ENCODE data around the gene PDK2. TPM values are rescaled to one million over a fixed set of nuclear protein-coding genes. Genes with fewer than 3 reads are reported as not detected.

The PDK2 gene
- total RNA-seq, 4 donors from 2014 or later = 111 to 335 (median 124) TPM

DNA sequence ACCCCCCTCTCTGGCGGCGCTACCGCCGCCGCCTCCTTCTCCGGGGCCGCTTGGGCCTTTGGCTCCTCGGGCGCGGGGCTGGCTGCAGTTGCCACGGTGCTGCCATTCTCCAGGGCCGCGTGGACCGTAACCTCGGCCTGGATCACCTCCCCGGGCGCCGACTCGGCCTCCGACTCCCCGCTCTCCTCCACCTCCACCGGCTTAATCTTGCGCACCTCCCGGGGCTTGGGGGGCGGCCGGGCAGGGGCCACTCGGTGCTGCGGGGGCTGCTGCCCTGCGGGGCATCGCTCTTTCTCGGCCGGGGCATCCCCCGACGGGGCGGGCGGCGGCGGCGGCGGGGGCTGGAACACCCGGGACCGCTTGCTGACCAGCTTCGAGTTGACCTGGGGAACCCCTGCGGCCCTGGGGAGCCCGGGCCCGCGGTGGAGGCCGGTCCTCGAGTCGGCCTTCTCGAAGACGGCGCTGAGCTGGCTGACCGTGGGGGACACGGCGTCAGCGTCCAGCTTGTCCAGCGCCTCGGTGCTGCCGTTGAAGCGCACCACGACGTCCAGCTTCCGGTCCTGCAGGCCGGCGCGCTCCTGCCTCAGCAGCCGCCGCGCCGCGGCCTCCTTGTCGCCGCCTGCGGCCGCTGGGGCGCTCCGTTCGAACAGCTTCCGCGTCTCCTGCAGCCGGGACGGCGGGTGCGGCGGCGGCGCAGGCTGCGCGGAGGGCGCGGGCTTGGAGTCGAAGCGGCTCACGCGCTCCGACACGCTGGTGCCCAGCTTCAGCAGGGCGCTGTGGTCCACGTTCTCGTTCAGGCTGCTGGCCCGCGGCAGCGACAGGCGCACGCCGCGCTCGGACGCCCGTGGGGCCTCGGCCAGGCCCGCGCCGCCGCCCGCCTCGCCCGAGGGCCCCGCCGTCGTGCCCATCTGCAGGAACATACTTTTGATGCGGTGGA is 54.5 kb downstream of the PDK2 start:
- Histone ChIP-seq H3K27ac (peak overlapping the region; percentile 85 to 93 (median 91)), H3K36me3 (no peaks in the 10 kb centered on the region), H3K27me3 (no peaks in the 10 kb centered on the region), H3K4me1 (peaks cover 64 to 67% of the 10 kb centered on the region in 2 donors), H3K9me3 (no peaks in the 10 kb centered on the region), H3K4me3 (peak overlapping the region; percentile 76 to 95 (median 84))
- peak; percentile 15 to 21 for ATAC-seq
- in situ Hi-C loops (cut with MboI; ENCODE audit: low sequenced_read_pairs in 4 of 4) = no loop called here
- intact Hi-C loops (cut with DNase I; ENCODE audit: low total_unique reads) = loop anchor here (5.0 kb wide), 1 partner anchor 37 kb away; no protein-coding TSS in a partner anchor
- TF ChIP-seq CTCF (IDR thresholded peaks at IDR 0.05 in 4 of 5, conservative IDR thresholded peaks at IDR 0.05 in 1 of 5) = peak in 1 of 5 experiments; percentile 36
- TF ChIP-seq POLR2A (IDR thresholded peaks at IDR 0.05) = peak; percentile 12
- DNase-seq = peak in 1 of 2 donors; percentile 48

- H3K4me3 ChIP-seq = peak within 1 kb of the TSS; percentile 76 to 95 (median 84)
- peak; percentile 21 to 22 for ATAC-seq
- H3K36me3 ChIP-seq = no peaks in the 10 kb centered on the region
- intact Hi-C loops (cut with DNase I; ENCODE audit: low total_unique reads) (no loop called here), in situ Hi-C loops (cut with MboI; ENCODE audit: low sequenced_read_pairs in 4 of 4) (no loop called here)
- peak within 1 kb of the TSS; percentile 85 to 93 (median 91) for H3K27ac ChIP-seq
- no peaks in the 10 kb centered on the region for H3K9me3 ChIP-seq
- no peak for DNase-seq
- H3K27me3 ChIP-seq = no peaks in the 10 kb centered on the region
- TF ChIP-seq POLR2A (IDR thresholded peaks at IDR 0.05) = peak; percentile 64 to 77
- no peak for TF ChIP-seq CTCF (IDR thresholded peaks at IDR 0.05 in 4 of 5, conservative IDR thresholded peaks at IDR 0.05 in 1 of 5)
- peaks cover 60 to 71% of the 10 kb centered on the region in 2 donors for H3K4me1 ChIP-seq
These were observed 55.3 kb downstream of the PDK2 start, which contains the start of gene PPP1R9B for GRCh38 chr17:50150354-50151040. Gene PPP1R9B (minus strand): TSS chr17:50150677. CDS start chr17:50150513, 164 bp downstream.

DNA sequence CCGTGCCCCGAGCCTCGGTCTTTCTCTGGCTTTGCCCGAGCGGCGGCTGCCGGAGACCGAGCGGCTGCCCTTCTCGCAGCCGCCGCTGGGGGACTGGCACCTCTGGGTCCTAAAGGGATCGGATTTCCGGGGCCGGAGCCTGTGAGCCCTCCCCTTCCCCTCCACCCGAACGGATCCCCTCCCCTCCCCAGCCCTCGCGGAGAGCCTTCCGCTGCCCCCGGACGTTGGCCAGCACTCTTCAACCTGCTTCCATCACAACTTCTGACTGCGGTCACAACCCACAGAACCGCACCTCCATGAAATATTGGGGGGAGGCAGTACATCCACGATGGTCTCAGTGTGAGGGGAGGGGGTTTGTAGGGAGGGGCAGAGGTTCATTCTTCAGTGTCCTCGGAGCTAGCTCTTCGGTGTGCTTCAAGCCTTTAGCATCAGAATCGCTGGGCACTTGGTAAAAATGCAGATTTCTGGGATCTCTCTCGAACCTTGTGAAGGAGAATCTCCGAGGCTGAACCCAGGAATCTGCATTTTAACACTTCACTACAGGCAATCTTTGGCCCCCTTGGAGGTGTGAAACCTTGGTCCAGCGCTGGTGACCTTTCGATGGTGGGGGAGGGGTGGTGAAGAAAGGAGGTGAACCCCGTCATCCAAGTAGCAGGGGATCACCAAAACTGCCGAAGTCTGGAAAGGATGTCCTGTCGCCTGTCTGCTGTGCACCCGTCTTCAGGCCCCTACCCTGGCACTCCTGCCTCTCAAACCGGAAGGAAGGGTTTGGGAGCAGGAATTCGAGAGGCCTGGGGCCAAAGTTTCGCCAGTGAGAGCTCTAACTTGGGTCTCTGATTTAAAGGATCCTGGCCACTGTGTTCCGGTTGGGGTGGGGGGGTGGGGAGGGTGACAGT is 56.1 kb downstream of the PDK2 start:
- peaks cover 56 to 64% of the 10 kb centered on the region in 2 donors for H3K4me1 ChIP-seq
- ATAC-seq = peak; percentile 58 to 59
- intact Hi-C loops (cut with DNase I; ENCODE audit: low total_unique reads) = no loop called here

More for the DNA sequence above, 56.1 kb downstream of the PDK2 start:
- peak; percentile 48 to 50 for TF ChIP-seq POLR2A (IDR thresholded peaks at IDR 0.05)
- peak; percentile 62 to 92 (median 72) for TF ChIP-seq CTCF (IDR thresholded peaks at IDR 0.05 in 4 of 5, conservative IDR thresholded peaks at IDR 0.05 in 1 of 5)
- Histone ChIP-seq H3K36me3 (no peaks in the 10 kb centered on the region), H3K27ac (peak overlapping the region; percentile 85 to 93 (median 91)), H3K27me3 (no peaks in the 10 kb centered on the region), H3K4me3 (peak overlapping the region; percentile 76 to 95 (median 84)), H3K9me3 (no peaks in the 10 kb centered on the region)
- peak; percentile 82 to 86 for DNase-seq
- in situ Hi-C loops (cut with MboI; ENCODE audit: low sequenced_read_pairs in 4 of 4) = no loop called here
